H9 (cell line): ENCODE results near the gene CCL16. TPM values are rescaled to one million over a fixed set of nuclear protein-coding genes. Genes with fewer than 3 reads are reported as not detected.
A peak's percentile ranks its signal among the peaks of the same experiment; 100 is the strongest.

ENCODE experiments used
- DNase-seq: peaks from one replicate; pipeline ENCODE4 v3.0.0-alpha.2; 2017
- H2AFZ ChIP-seq: one replicate; pipeline ENCODE4 v1.6.1; 2013; ENCODE audit warnings: mild to moderate bottlenecking, low read length, control low read depth, moderate library complexity
- H2AK5ac ChIP-seq: 2 replicates; pipeline ENCODE4 v1.6.1; 2013; ENCODE audit warnings: low read length, control low read depth, mixed read lengths; ENCODE audit not compliant: insufficient read length
- H2BK120ac ChIP-seq: one replicate; pipeline ENCODE4 v1.6.1; 2013; ENCODE audit warnings: low read depth, mild to moderate bottlenecking, low read length, control low read depth, inconsistent platforms; ENCODE audit not compliant: poor library complexity, severe bottlenecking
- H2BK12ac ChIP-seq: 2 replicates; pipeline ENCODE4 v1.6.1; 2013; ENCODE audit warnings: low read length, control low read depth, mixed read lengths, low read depth; ENCODE audit not compliant: insufficient read length
- H2BK15ac ChIP-seq: 2 replicates; pipeline ENCODE4 v1.6.1; 2013; ENCODE audit warnings: low read depth, low read length, control low read depth
- H2BK20ac ChIP-seq: one replicate; pipeline ENCODE4 v1.6.1; 2013; ENCODE audit warnings: low read depth, mild to moderate bottlenecking, low read length, control low read depth, inconsistent platforms; ENCODE audit not compliant: poor library complexity, severe bottlenecking
- H2BK5ac ChIP-seq: 2 replicates; pipeline ENCODE4 v1.6.1; 2013; ENCODE audit warnings: low read length, control low read depth, mixed read lengths; ENCODE audit not compliant: insufficient read length
- H3K14ac ChIP-seq: 2 replicates; pipeline ENCODE4 v1.6.1; 2013; ENCODE audit warnings: low read length, control low read depth; ENCODE audit not compliant: insufficient read depth
- H3K18ac ChIP-seq: 2 replicates; pipeline ENCODE4 v1.6.1; 2013; ENCODE audit warnings: low read depth, mild to moderate bottlenecking, mixed read lengths, low read length, control low read depth; ENCODE audit not compliant: insufficient read length
- H3K23ac ChIP-seq: 2 replicates; pipeline ENCODE4 v1.6.1; 2013; ENCODE audit warnings: low read length, control low read depth, mixed read lengths, low read depth; ENCODE audit not compliant: insufficient read length
- H3K23me2 ChIP-seq: 2 replicates; pipeline ENCODE4 v1.6.1; 2013; ENCODE audit warnings: low read depth, mild to moderate bottlenecking, mixed read lengths, low read length, control low read depth; ENCODE audit not compliant: insufficient read length, poor library complexity, severe bottlenecking
- H3K27ac ChIP-seq: 2 replicates; pipeline ENCODE4 v1.5.1; 2013; ENCODE audit warnings: low read length, control low read depth, mixed read lengths, low read depth; ENCODE audit not compliant: insufficient read length
- H3K27me3 ChIP-seq: 2 replicates; pipeline ENCODE4 v1.6.1; 2013; ENCODE audit warnings: low read length, control low read depth, inconsistent platforms; ENCODE audit not compliant: insufficient read depth
- H3K4ac ChIP-seq: 2 replicates; pipeline ENCODE4 v1.6.1; 2013; ENCODE audit warnings: low read depth, mild to moderate bottlenecking, control low read depth, inconsistent platforms, low read length, moderate library complexity
- H3K4me1 ChIP-seq: 2 replicates; pipeline ENCODE4 v1.6.1; 2013; ENCODE audit warnings: low read length, control low read depth, inconsistent platforms; ENCODE audit not compliant: insufficient read depth
- H3K4me2 ChIP-seq: 2 replicates; pipeline ENCODE4 v1.6.1; 2013; ENCODE audit warnings: low read length, control low read depth, mixed read lengths; ENCODE audit not compliant: insufficient read length, insufficient read depth
- H3K56ac ChIP-seq: 2 replicates; pipeline ENCODE4 v1.6.1; 2013; ENCODE audit warnings: low read depth, mild to moderate bottlenecking, mixed read lengths, low read length, control low read depth; ENCODE audit not compliant: insufficient read length
- H3K79me1 ChIP-seq: 2 replicates; pipeline ENCODE4 v1.6.1; 2013; ENCODE audit warnings: low read depth, mild to moderate bottlenecking, moderate library complexity, low read length, control low read depth, inconsistent platforms; ENCODE audit not compliant: insufficient read depth, poor library complexity, severe bottlenecking
- H3K79me2 ChIP-seq: 2 replicates; pipeline ENCODE4 v1.6.1; 2013; ENCODE audit warnings: low read length, control low read depth, inconsistent platforms; ENCODE audit not compliant: insufficient read depth
- H3K9ac ChIP-seq: 2 replicates; pipeline ENCODE4 v1.6.1; 2013; ENCODE audit warnings: low read length, control low read depth, mixed read lengths; ENCODE audit not compliant: insufficient read length; ENCODE audit errors: extremely low read depth
- H3K9me3 ChIP-seq: one replicate; pipeline ENCODE4 v1.6.1; 2013; ENCODE audit warnings: low read depth, low read length, inconsistent platforms; ENCODE audit not compliant: control insufficient read depth
- H3T11ph ChIP-seq: one replicate; pipeline ENCODE4 v1.6.1; 2013; ENCODE audit warnings: mild to moderate bottlenecking, low read length, control low read depth, inconsistent platforms
- H4K20me1 ChIP-seq: one replicate; pipeline ENCODE4 v1.6.1; 2013; ENCODE audit not compliant: control insufficient read depth, insufficient read length, insufficient read depth
- H4K5ac ChIP-seq: 2 replicates; pipeline ENCODE4 v1.6.1; 2013; ENCODE audit warnings: low read depth, mild to moderate bottlenecking, mixed read lengths, low read length, control low read depth; ENCODE audit not compliant: insufficient read length
- H4K8ac ChIP-seq: replicated peaks from 2 replicates; pipeline ENCODE4 v1.6.1; 2013; ENCODE audit warnings: low read length, control low read depth, mixed read lengths, low read depth; ENCODE audit not compliant: insufficient read length
- H4K91ac ChIP-seq: 2 replicates; pipeline ENCODE4 v1.6.1; 2013; ENCODE audit warnings: low read depth, mild to moderate bottlenecking, moderate library complexity, mixed read lengths, low read length, control low read depth; ENCODE audit not compliant: insufficient read length
- H3K27ac Mint-ChIP-seq, 3 experiments: 2 replicates in 2 of 3; 3 replicates in 1 of 3; pipeline ENCODE4 v1.8.0; 2020 to 2021; ENCODE audit warnings: mixed read lengths in 3 of 3, mild to moderate bottlenecking in 1 of 3, moderate library complexity in 1 of 3
- H3K27me3 Mint-ChIP-seq: 2 replicates; pipeline ENCODE4 v1.8.0; 2021; ENCODE audit warnings: low read depth, mild to moderate bottlenecking, moderate library complexity, mixed read lengths
- H3K36me3 Mint-ChIP-seq, 3 experiments: 2 replicates in 2 of 3; 3 replicates in 1 of 3; pipeline ENCODE4 v1.8.0; 2020 to 2021; ENCODE audit warnings: low read depth in 3 of 3, mixed read lengths in 3 of 3; ENCODE audit not compliant: insufficient read depth in 1 of 3
- H3K4me1 Mint-ChIP-seq, 2 experiments: 2 replicates each; pipeline ENCODE4 v1.8.0; 2020; ENCODE audit warnings: mixed read lengths in 2 of 2
- H3K4me3 Mint-ChIP-seq, 2 experiments: 2 replicates in 1 of 2; 3 replicates in 1 of 2; pipeline ENCODE4 v1.8.0; 2020 to 2021; ENCODE audit warnings: mild to moderate bottlenecking in 2 of 2, mixed read lengths in 2 of 2, moderate library complexity in 1 of 2
- H3K9me3 Mint-ChIP-seq, 2 experiments: 2 replicates in 1 of 2; 3 replicates in 1 of 2; pipeline ENCODE4 v1.8.0; 2020; ENCODE audit warnings: mild to moderate bottlenecking in 2 of 2, mixed read lengths in 2 of 2, moderate library complexity in 1 of 2
- WGBS: extraction: QIAGEN DNeasy Blood & Tissue Kit; methylation state at CpG from one replicate; pipeline ENCODE4 v1.1.7; 2013; ENCODE audit warnings: missing lambda C conversion rate, low lambda C conversion rate, mixed read lengths; ENCODE audit not compliant: insufficient read length; ENCODE audit errors: extremely low coverage; 5-methylcytosine and 5-hydroxymethylcytosine counted together
- total RNA-seq: library from RNA; stranded (reverse); gene quantifications from 2 replicates; pipeline ENCODE4 v1.2.1, GENCODE V29; 2021
- TF ChIP-seq, protein P1 (sequence below): fragments of 200-600 bp; sonication (generic); conservative IDR thresholded peaks from 3 replicates; pipeline ENCODE4 v1.8.0; 2021; ENCODE audit warnings: antibody characterized with exemption, mild to moderate bottlenecking

Gene CCL16
- total RNA-seq, 1 experiment from 2014 or later = not detected

DNA sequence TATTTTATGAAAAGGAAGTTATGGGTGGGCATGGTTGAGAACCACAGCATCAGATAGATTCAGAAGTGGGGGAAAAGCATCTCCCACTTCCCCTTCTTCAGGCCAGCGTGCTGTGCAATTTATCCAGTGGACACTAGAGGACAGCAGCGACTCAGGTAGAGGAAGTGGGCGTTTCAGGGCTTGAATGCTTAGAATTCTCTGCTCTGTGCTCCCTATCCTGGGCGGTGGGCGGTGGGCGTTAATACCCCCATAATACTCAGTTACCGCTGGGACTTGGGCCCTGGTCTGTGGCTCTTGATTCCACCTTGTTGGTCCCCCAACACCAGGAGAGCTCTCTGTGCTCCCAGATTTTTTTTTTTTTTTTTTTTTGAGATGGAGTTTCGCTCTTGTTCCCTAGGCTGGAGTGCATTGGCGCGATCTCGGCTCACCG, 34.1 kb downstream of the CCL16 start:
- Histone ChIP-seq H3K56ac (no peak overlapping the region), H3K23ac (no peak overlapping the region), H4K5ac (no peak overlapping the region), H2BK5ac (no peak overlapping the region), H3K9ac (no peak overlapping the region), H3K4me2 (no peak overlapping the region), H3K4me1 (no peaks in the 10 kb centered on the region), H4K20me1 (no peaks in the 10 kb centered on the region), H3K18ac (no peak overlapping the region), H4K8ac (no peak overlapping the region), H3K27ac (no peak overlapping the region), H3K27me3 (no peaks in the 10 kb centered on the region), H3K14ac (no peak overlapping the region), H3K79me1 (no peaks in the 10 kb centered on the region), H3K23me2 (no peaks in the 10 kb centered on the region), H3K79me2 (no peaks in the 10 kb centered on the region), H2BK120ac (no peak overlapping the region), H3K9me3 (no peaks in the 10 kb centered on the region), H2BK15ac (no peak overlapping the region), H3T11ph (no peak overlapping the region), H3K4ac (no peak overlapping the region), H2BK20ac (no peak overlapping the region), H2AFZ (no peak overlapping the region), H2BK12ac (no peak overlapping the region), H4K91ac (no peak overlapping the region), H2AK5ac (no peak overlapping the region)
- TF ChIP-seq, protein P1, sequence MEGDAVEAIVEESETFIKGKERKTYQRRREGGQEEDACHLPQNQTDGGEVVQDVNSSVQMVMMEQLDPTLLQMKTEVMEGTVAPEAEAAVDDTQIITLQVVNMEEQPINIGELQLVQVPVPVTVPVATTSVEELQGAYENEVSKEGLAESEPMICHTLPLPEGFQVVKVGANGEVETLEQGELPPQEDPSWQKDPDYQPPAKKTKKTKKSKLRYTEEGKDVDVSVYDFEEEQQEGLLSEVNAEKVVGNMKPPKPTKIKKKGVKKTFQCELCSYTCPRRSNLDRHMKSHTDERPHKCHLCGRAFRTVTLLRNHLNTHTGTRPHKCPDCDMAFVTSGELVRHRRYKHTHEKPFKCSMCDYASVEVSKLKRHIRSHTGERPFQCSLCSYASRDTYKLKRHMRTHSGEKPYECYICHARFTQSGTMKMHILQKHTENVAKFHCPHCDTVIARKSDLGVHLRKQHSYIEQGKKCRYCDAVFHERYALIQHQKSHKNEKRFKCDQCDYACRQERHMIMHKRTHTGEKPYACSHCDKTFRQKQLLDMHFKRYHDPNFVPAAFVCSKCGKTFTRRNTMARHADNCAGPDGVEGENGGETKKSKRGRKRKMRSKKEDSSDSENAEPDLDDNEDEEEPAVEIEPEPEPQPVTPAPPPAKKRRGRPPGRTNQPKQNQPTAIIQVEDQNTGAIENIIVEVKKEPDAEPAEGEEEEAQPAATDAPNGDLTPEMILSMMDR = peak; percentile 84
- Mint-ChIP-seq H3K9me3 (no peaks in the 10 kb centered on the region), H3K4me3 (no peak overlapping the region), H3K27ac (no peak overlapping the region), H3K36me3 (no peaks in the 10 kb centered on the region), H3K4me1 (no peaks in the 10 kb centered on the region), H3K27me3 (no peaks in the 10 kb centered on the region; the same call in 1 of the 2 replicates)
- WGBS = no CpG with 5 or more reads among the region's 12 CpGs
- DNase-seq = peak; percentile 81
